Natural killer cell (primary cell): Measurements from ENCODE around the gene XIRP2. TPM values are rescaled to one million over a fixed set of nuclear protein-coding genes. Genes with fewer than 3 reads are reported as not detected.

Source experiments
- ATAC-seq, 3 donors: fragments of 150-1000 bp in 2 of 3; fragments of 200-7000 bp in 1 of 3; cut with Tn5 transposase; 1 replicate in 1 of 3; 2 replicates in 2 of 3; pipeline ENCODE4 v1.10.0; 2021; ENCODE audit warnings: mild to moderate bottlenecking in 2 of 3, moderate library complexity in 2 of 3
- DNase-seq, 2 donors: peaks; one replicate each; pipeline versions ENCODE4 v3.0.0 to v3.0.0-alpha.2; 2013 to 2021; ENCODE audit warnings: mixed read lengths in 1 of 2
- H3K27ac ChIP-seq: one replicate; pipeline ENCODE4 v1.5.1; 2013; ENCODE audit warnings: mild to moderate bottlenecking, low read length
- H3K27me3 ChIP-seq: one replicate; pipeline ENCODE4 v1.6.1; 2013; ENCODE audit warnings: low read length; ENCODE audit not compliant: control insufficient read depth, insufficient read depth
- H3K36me3 ChIP-seq: one replicate; pipeline ENCODE4 v1.6.1; 2013; ENCODE audit warnings: low read length; ENCODE audit not compliant: control insufficient read depth, insufficient read depth
- H3K4me1 ChIP-seq: one replicate; pipeline ENCODE4 v1.6.1; 2013; ENCODE audit warnings: low read length; ENCODE audit not compliant: control insufficient read depth, insufficient read depth
- H3K4me3 ChIP-seq: one replicate; pipeline ENCODE4 v1.5.1; 2013; ENCODE audit warnings: low read length
- H3K9me3 ChIP-seq: one replicate; pipeline ENCODE4 v1.6.1; 2013; ENCODE audit warnings: low read length; ENCODE audit not compliant: control insufficient read depth, insufficient read depth
- H3K27ac Mint-ChIP-seq, 2 donors: one replicate each; pipeline ENCODE4 v1.8.0; 2022; ENCODE audit warnings: mild to moderate bottlenecking in 2 of 2, mixed read lengths in 2 of 2, moderate library complexity in 1 of 2
- H3K27me3 Mint-ChIP-seq, 2 donors: one replicate each; pipeline ENCODE4 v1.8.0; 2022; ENCODE audit warnings: low read depth in 2 of 2, mixed read lengths in 2 of 2
- H3K36me3 Mint-ChIP-seq: one replicate; pipeline ENCODE4 v1.8.0; 2022; ENCODE audit warnings: mixed read lengths
- H3K4me1 Mint-ChIP-seq, 2 donors: one replicate each; pipeline ENCODE4 v1.8.0; 2022; ENCODE audit warnings: mixed read lengths in 2 of 2
- H3K4me3 Mint-ChIP-seq: one replicate; pipeline ENCODE4 v1.8.0; 2022; ENCODE audit warnings: mild to moderate bottlenecking, moderate library complexity, mixed read lengths
- H3K9me3 Mint-ChIP-seq, 2 donors: one replicate each; pipeline ENCODE4 v1.8.0; 2022; ENCODE audit warnings: mixed read lengths in 2 of 2
- WGBS: methylation state at CpG from one replicate; pipeline ENCODE4 v1.1.7; 2013; ENCODE audit warnings: missing lambda C conversion rate; ENCODE audit not compliant: insufficient coverage; 5-methylcytosine and 5-hydroxymethylcytosine counted together
- intact Hi-C: fragments of 100-400 bp; cut with micrococcal nuclease; formaldehyde crosslinking; loops from one replicate; pipeline ENCODE4 v1.14.2; 2022
- total RNA-seq, 4 donors: library from RNA; stranded (reverse); fragments of 120-200 nt in 1 of 4; gene quantifications; one replicate each; pipeline versions ENCODE4 v1.2.3 to v1.2.4, GENCODE V29; 2013 to 2022
- TF ChIP-seq, protein P1 (sequence below): fragments of 200-600 bp; IDR thresholded peaks from one replicate; pipeline ENCODE4 v1.8.0; 2022; ENCODE audit warnings: antibody characterized with exemption

The XIRP2 gene
- total RNA-seq, 3 donors from 2014 or later (not counting 1 experiment from before 2014, with no cell fraction given) = 0.16 TPM; not detected in 2

GRCh38 chr2:167132906-167133555, 244.8 kb downstream of the XIRP2 start:
- Mint-ChIP-seq H3K4me3 (no peak overlapping the region), H3K9me3 (no peaks in the 10 kb centered on the region), H3K36me3 (no peaks in the 10 kb centered on the region), H3K27ac (no peak overlapping the region), H3K27me3 (no peaks in the 10 kb centered on the region), H3K4me1 (no peaks in the 10 kb centered on the region)
- Histone ChIP-seq H3K36me3 (no peaks in the 10 kb centered on the region), H3K9me3 (no peaks in the 10 kb centered on the region), H3K4me1 (no peaks in the 10 kb centered on the region), H3K27ac (no peak overlapping the region), H3K27me3 (no peaks in the 10 kb centered on the region), H3K4me3 (no peak overlapping the region)
- DNase-seq (no peak), ATAC-seq (no peak)
- 88% methylated on average over 2 of the region's 3 CpGs for WGBS
- intact Hi-C loops = no loop called here
- TF ChIP-seq, protein P1, sequence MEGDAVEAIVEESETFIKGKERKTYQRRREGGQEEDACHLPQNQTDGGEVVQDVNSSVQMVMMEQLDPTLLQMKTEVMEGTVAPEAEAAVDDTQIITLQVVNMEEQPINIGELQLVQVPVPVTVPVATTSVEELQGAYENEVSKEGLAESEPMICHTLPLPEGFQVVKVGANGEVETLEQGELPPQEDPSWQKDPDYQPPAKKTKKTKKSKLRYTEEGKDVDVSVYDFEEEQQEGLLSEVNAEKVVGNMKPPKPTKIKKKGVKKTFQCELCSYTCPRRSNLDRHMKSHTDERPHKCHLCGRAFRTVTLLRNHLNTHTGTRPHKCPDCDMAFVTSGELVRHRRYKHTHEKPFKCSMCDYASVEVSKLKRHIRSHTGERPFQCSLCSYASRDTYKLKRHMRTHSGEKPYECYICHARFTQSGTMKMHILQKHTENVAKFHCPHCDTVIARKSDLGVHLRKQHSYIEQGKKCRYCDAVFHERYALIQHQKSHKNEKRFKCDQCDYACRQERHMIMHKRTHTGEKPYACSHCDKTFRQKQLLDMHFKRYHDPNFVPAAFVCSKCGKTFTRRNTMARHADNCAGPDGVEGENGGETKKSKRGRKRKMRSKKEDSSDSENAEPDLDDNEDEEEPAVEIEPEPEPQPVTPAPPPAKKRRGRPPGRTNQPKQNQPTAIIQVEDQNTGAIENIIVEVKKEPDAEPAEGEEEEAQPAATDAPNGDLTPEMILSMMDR = no peak

DNA sequence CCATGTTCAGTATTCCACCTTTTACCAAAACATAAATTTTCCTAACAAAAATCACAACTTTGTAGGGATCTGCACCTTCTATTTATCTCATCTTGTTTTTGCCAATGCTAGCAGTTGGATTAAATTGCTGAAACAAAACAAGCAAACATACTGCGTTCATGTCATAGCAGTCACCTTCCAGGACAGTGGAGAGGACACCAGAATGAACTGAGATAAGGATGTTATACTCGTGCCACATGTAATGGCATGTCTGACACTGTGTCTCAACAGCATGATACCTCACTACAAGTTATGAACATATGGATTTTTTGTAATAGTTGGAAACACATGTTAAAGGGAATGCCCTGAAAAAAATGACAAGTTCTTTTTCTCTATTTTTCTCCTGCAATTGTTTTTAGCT, 245.3 kb downstream of the XIRP2 start:
- Histone ChIP-seq H3K27ac (no peak overlapping the region), H3K4me3 (no peak overlapping the region), H3K27me3 (no peaks in the 10 kb centered on the region), H3K9me3 (no peaks in the 10 kb centered on the region), H3K4me1 (no peaks in the 10 kb centered on the region), H3K36me3 (no peaks in the 10 kb centered on the region)
- 70% methylated on average over 2 of the region's 2 CpGs for WGBS
- no peak overlapping the region for H3K27ac Mint-ChIP-seq
- ATAC-seq (no peak), DNase-seq (no peak)
- H3K27me3 Mint-ChIP-seq = no peaks in the 10 kb centered on the region
- intact Hi-C loops = no loop called here
- H3K4me3 Mint-ChIP-seq = no peak overlapping the region
- H3K9me3 Mint-ChIP-seq = peaks cover 2 to 3% of the 10 kb centered on the region in 2 donors
- no peaks in the 10 kb centered on the region for H3K36me3 Mint-ChIP-seq
- H3K4me1 Mint-ChIP-seq = no peaks in the 10 kb centered on the region
- TF ChIP-seq, protein P1 = no peak

GRCh38 chr2:167134381-167135072, 246.2 kb downstream of the XIRP2 start:
- no peak overlapping the region for H3K4me3 ChIP-seq
- 51% methylated on average over 3 of the region's 6 CpGs for WGBS
- H3K9me3 ChIP-seq = no peaks in the 10 kb centered on the region
- no peaks in the 10 kb centered on the region for H3K4me1 Mint-ChIP-seq
- TF ChIP-seq, protein P1 = no peak
- no peak overlapping the region for H3K27ac Mint-ChIP-seq
- no peaks in the 10 kb centered on the region for H3K36me3 ChIP-seq
- no peaks in the 10 kb centered on the region for H3K27me3 ChIP-seq
- no peak overlapping the region for H3K27ac ChIP-seq
- H3K27me3 Mint-ChIP-seq = no peaks in the 10 kb centered on the region
- H3K4me3 Mint-ChIP-seq = no peak overlapping the region
- intact Hi-C loops = no loop called here
- peaks cover 2 to 3% of the 10 kb centered on the region in 2 donors for H3K9me3 Mint-ChIP-seq
- no peaks in the 10 kb centered on the region for H3K4me1 ChIP-seq
- no peaks in the 10 kb centered on the region for H3K36me3 Mint-ChIP-seq
- DNase-seq = no peak
- no peak for ATAC-seq
